GM18951 (cell line): ENCODE measurements around the gene TMEM182.

Experiments
- POLR2A ChIP-seq: IDR thresholded peaks from 4 replicates; pipeline ENCODE4 v1.6.1; 2011; ENCODE audit warnings: mild to moderate bottlenecking; ENCODE audit not compliant: insufficient read length, insufficient read depth; ENCODE audit errors: extremely low read depth
- in situ Hi-C: fragments of 300-500 bp; cut with MboI; formaldehyde crosslinking; loops from one replicate; pipeline ENCODE4 v1.12.0; 2022; ENCODE audit warnings: low sequenced_read_pairs, mixed read lengths, inconsistent platforms; ENCODE audit not compliant: unreplicated experiment

Gene TMEM182, protein sequence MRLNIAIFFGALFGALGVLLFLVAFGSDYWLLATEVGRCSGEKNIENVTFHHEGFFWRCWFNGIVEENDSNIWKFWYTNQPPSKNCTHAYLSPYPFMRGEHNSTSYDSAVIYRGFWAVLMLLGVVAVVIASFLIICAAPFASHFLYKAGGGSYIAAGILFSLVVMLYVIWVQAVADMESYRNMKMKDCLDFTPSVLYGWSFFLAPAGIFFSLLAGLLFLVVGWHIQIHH

DNA sequence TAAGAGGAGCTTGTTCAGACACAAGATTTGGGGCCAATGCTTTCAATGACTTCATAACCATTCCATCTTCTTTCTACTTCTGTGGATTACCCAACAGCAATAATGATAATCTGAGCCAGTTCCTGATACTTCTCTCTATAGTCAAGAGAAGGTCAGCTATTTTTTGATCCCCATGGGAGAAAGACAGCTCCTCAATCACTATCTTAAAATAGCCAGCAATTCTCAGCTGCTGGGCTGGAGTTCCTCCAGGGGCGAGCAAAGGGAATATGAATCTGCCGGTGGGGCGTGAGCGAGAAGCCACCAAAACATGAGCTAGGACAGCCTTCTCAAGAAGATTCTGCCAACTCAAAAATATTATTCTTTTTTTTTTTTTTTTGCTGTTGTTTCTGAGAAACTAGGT, at the start of gene TMEM182:
TSS of gene TMEM182 (plus strand) at position 269 of the 400 bp plus-strand sequence. CDS start 187 bp downstream, outside the sequence.
- in situ Hi-C loops = no loop called here
- TF ChIP-seq POLR2A = no peak

DNA sequence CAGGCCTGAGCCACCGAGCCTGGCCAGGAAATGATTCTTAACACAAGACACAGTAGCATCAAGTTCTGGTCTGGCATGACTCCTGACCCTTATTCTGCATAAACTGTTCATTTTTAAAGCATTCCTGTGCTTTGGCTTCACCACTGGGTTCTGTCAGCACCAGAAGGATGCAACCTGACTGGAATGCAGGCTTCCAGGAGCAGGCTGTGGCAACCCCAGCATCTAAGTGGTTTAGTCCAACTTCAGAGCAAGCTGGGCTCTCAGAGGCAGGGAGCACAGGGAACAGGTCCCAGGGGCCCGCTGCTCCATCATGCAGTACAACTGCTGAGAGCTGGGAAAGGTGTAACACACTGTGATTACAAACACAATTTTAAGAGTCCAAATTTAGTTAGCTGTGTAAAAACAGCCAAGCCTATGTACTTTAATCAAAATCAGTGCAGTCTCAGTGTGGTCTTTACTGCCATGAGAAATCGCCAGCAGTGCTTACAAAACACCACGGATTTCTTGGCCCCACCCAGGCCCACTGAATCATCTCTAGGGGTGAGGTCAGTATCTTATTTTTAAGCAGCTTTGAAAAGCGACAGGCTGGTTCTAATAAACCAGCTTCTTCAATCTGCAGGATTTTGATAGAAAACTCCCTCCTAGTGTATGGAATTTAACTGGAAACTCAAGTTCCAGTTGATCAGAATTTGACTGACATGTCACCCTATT, 44.4 kb upstream of the TMEM182 start:
- TF ChIP-seq POLR2A = no peak
- in situ Hi-C loops = no loop called here

DNA sequence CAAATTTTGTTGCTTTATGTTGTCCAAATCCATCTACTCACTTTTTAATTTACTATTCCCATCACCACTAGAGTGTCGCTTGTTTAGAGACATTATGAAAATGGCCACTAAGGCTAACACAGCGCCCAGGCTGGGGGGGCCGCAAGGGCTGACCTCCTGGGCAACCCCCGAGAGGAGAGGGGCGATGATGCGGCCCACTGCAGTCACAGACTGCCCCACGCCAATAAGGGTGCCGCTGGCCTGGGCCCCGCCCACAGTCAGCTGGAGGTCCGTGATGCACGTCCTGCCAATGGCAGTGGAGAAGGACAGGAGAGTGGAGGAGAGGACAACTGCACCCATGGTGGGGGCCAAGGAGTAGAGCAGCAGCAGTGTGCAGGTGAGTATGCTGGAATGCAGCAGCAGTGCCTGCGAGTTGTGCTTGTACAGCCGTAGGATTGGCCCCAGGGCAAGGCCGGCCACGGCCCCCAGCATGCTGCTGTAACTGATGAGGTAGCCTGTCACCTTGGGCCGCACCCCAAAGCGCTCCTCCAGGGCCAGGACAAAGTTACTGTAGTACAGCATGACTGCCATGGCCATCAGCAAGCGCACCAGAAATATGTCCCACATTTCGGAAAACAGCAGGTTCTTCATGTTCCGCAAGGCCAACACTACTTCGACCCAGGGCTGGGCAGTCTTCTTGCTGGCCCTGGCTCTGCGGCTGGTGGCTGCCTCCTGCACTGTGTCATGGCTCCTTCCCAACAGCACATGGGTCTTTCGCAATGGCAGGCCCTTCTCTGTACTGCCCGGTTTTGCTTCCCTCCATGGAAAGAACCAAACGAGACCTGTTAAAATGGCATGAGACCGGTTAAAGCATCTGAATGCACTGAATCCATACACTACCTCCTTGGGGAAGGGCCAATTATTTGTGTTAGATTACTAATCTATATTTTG, 43.2 kb upstream of the TMEM182 start:
- no peak for TF ChIP-seq POLR2A
- in situ Hi-C loops = no loop called here

DNA sequence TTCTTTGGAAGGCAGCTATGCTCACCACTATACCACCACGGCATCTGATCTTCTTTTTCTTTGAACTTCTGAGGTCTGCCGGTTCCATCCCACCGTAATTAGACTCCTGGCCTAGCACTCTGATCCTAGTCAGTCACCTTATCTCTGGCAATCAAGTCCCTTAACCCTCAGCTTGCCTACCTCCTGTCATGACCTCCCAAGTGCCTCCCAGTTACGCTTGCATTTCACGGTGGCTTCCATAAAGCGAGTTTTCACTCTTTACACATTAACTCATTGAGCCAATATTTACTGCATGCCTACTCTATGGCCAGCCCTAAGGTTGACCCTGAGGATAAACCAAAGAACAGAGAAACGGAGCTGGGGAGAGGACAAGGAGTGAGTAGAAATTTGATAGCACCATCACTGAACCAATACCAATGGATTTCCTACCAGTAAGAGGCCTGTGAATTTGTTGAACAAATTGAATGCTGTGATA, 37.8 kb upstream of the TMEM182 start:
- in situ Hi-C loops = no loop called here
- TF ChIP-seq POLR2A = no peak

DNA sequence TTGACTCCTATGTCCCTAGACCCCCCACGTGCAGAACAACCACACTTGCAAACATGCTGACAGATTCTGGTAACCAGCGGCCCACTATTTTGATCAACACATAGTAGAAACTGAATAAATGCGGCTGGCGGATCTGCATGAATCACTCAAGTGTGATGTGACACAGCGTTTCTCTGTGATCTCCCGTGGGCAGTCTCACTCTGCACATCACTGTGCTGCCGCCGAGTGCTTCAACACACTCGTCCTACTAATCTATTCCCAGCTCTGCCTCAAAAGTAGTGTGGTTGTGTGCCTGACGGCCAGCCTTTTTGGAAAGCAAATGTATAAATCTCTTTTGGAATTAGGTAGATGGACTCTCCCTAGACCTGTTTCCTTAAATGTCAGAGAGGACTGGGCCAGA, 37.3 kb upstream of the TMEM182 start:
- in situ Hi-C loops = no loop called here
- no peak for TF ChIP-seq POLR2A

DNA sequence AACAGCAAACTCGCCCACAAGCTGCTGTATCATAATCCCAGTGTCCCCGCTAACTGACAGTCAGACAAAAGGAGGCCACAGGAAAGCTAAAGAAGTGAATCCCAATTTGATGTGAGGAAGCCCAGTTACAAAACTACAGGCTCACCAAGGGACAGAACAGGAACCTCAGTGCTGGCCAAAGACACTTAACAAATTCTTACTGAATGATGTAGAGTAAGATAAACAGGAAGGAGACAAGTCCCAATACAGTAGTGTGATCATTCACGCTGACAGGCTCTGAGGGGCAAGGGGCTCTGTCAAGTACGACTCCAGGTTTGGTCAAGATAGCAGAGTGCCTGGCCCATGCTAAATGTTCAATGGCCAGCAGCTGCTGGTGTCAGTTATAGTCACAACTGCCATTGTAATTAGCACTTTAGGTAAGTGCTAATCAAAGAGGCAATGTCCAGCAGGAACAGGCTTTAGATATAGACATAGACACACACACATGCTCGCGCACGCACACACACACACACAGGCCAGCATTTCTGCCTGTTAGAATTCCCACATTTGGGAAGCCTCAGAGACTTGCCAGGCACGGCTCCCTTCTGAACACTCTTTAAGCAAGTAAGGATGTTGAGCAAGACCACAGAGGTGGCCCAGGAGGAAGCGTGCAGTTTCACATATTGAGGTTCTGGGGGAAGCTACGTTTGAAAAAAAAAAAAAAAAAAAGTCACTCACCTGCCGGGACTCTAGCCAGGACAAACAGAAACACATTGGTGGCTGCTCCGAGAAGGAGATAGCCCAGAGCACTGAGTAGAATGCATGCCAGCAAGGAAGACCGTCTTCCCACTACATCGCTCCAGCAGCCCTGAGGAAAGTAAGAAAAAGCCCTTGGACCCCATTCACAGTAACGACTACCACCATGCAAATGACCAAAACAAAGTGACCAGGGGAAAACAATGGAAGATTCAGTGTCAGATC, 35.4 kb upstream of the TMEM182 start:
- in situ Hi-C loops = no loop called here
- no peak for TF ChIP-seq POLR2A

DNA sequence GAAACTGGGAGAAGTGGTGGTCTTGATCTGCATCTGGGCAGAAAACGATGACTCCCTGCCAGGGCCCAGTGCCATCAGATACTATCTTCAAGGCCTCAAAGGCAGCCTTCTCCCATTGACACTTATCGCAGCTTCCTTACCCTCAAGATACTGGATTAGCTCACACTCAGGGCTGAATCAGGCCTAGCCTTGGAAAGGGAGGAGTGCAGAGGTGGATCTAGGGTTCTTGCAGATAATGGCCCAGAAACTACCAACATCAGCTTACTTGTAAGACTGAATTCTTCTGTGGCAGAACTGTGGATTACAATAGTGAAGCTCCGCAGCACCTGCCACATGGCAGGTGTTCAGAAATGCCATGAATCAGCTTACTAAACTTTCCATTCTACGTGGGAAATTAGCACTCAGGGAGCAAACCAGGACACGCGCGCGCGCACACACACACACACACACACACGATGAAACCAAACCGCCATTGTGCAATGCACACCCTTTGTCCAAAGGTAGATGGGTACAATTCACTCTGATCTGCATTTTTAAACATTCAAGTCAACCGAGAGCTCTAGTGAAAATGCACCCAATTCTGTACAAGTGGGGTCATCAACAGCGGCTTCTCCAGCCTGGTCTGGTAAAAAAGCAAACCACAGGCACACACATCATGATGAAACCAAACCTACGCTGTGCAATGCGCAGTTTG, 26.3 kb upstream of the TMEM182 start:
- in situ Hi-C loops = no loop called here
- no peak for TF ChIP-seq POLR2A

DNA sequence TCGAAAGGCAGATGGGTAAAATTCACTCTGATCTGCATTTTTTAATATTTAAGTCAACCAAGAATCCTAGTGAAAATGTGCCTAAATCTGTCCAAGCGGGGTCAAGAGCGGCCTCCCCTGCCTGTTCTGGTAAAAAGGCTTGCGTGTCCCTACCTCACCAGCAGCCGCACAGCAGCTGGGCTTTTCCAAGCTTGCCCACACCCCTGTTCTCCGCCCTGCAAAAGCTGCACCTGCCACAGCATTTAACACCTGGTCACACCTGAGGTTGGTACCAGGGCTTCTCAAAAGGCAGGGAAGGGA, 25.8 kb upstream of the TMEM182 start:
- no peak for TF ChIP-seq POLR2A
- in situ Hi-C loops = no loop called here

DNA sequence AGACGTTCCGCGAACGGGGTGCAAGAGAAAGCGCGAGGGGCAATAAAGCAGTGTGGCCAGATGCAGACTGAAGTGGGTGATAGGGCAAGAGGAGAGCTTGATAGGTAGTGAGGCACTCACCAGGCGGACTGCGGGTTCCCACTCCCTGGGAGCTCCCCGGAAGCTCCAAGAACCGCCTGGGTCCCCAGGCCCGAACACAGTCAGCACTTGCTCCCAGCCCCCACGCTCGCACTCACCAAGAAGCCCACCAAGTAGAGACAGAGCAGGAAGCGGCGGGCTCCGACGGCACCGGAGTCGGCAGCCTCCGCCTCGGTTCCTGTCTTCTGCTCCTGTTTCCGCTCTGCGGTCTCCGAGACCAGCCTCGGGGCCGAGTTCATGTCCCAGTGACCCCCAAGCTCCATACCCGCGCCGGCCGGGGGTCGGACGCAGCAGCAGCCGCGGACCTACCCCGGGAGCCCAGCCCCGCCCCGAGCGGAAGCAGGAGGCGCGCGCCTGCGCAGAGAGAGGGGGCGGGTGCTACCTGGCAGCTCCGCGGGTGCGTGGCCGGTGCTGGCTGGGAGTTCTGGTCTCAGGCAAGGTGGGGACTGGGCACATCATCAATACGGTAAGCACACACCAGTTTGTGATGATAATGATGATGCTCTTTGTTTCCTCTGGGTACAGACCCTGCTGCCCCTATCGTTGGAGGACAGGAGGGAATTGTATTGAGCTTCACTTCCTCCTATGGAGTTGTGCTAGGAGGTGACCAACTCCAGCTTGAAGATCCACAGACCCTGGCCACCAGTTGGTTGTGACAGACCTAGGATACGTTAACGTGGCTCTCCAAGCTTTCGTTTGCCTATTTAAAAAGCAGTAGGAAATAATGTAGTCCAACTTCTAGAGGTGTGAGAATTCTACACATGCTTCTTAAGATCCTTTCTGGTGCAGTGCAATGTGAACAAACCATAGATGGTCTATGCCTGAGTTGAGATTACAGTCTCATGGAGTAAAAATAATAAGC, 25.1 kb upstream of the TMEM182 start:
- peak; percentile 95 for TF ChIP-seq POLR2A
- in situ Hi-C loops = no loop called here

DNA sequence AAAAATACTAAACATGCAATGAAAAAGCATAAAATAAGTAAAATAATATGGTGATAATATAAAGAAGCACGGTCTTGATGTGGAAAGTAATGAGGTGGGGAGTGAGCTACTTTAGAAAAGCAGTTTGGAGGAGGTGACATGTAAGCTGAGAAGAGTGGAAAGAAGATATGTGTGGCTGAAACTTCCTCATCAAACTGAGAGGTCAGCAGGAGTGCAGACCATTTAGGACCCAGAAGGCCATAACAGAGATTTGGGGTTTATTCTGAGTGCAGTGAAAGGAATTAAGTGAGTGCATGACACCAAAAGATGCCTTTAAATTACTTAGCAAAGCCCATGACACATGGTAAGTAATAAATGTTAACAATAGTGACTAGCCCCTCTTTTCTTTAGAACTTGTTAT, 24.4 kb upstream of the TMEM182 start:
- TF ChIP-seq POLR2A = no peak
- in situ Hi-C loops = no loop called here

DNA sequence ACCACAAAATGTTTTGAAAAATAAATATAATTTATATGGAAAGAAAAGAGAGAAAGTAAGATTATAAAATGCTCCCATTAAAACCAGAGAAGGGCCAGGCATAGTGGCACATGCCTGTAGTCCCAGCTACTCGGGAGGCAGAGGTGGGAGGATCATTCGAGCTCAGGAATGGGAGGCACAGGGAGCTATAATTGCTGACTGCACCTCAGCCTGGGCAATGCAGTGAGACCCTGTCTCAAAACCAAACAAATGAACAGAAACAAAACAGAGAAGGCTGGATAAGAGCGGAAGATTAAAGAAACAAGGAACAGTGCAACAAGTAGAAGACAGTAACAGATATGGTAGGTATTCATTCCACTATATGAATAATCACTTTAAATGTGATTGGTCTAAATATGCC, 18.6 kb upstream of the TMEM182 start:
- in situ Hi-C loops = no loop called here
- no peak for TF ChIP-seq POLR2A
